Hepatic stellate cell (primary cell): Measurements from ENCODE around the gene SOBP.
"Not testable (repeated sequence)": the region's sequence is repeated elsewhere in the genome, so short reads cannot be mapped to it uniquely, and the experiment has no call there.

Experiments
- DNase-seq: peaks from one replicate; pipeline ENCODE4 v3.0.0; 2011; ENCODE audit warnings: low spot score

The SOBP gene, protein sequence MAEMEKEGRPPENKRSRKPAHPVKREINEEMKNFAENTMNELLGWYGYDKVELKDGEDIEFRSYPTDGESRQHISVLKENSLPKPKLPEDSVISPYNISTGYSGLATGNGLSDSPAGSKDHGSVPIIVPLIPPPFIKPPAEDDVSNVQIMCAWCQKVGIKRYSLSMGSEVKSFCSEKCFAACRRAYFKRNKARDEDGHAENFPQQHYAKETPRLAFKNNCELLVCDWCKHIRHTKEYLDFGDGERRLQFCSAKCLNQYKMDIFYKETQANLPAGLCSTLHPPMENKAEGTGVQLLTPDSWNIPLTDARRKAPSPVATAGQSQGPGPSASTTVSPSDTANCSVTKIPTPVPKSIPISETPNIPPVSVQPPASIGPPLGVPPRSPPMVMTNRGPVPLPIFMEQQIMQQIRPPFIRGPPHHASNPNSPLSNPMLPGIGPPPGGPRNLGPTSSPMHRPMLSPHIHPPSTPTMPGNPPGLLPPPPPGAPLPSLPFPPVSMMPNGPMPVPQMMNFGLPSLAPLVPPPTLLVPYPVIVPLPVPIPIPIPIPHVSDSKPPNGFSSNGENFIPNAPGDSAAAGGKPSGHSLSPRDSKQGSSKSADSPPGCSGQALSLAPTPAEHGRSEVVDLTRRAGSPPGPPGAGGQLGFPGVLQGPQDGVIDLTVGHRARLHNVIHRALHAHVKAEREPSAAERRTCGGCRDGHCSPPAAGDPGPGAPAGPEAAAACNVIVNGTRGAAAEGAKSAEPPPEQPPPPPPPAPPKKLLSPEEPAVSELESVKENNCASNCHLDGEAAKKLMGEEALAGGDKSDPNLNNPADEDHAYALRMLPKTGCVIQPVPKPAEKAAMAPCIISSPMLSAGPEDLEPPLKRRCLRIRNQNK

GRCh38 chr6:107489636-107490565, at the start of gene SOBP:
Gene SOBP (plus strand): TSS chr6:107490117. CDS start chr6:107490617, 500 bp downstream.
- peak; percentile 58 for DNase-seq

DNA sequence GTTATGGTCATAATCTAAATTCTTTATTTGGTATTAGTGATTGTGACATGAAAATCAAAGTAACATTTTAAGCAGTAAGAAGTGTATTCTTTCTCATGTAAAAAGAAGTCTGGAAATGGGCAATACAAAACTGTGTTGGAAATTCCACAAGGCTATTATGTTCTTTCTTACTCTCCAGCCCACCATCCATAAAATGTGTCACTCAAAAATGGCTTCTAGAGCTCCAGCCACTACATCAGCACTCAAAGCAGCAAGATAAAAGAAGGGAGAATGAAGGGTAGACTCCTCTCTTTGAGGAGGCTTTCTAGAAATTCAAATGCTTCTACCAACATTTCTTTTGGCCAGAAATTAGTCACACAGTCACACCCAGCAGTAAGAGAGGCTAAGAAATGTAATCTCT, 49.0 kb upstream of the SOBP start:
- no peak for DNase-seq

GRCh38 chr6:107441682-107442081, 48.2 kb upstream of the SOBP start:
- DNase-seq, result no peak

DNA sequence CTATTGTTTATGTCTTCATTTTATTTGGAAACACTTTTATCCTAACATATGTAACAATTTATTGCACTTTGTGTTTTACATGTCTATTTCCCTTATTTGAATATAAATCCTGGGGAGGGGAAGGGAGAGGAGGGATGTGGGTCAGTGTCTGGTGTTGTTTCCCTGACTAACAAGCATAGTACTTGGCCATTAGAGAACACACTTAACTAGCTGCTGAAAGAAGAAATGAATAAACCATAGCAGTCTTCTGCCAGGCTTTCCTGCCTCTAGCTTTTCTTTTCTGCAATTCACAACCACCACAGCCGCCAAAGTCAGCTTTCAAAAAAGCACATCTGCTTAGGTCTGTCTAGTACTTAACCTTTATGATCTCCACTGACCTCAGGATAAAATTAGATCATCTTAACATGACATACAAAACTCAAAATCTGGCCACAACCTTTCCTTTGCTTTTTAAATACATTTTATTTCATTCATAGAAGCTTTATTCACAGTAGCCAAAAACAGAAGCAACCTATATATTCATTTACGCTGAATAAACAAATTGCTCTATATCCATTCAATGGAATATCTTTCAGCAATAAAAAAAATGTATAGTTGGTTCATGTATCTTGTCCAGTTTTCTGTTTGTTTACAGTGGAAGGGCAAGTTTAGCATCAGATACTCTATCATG, 46.8 kb upstream of the SOBP start:
- no peak for DNase-seq

DNA sequence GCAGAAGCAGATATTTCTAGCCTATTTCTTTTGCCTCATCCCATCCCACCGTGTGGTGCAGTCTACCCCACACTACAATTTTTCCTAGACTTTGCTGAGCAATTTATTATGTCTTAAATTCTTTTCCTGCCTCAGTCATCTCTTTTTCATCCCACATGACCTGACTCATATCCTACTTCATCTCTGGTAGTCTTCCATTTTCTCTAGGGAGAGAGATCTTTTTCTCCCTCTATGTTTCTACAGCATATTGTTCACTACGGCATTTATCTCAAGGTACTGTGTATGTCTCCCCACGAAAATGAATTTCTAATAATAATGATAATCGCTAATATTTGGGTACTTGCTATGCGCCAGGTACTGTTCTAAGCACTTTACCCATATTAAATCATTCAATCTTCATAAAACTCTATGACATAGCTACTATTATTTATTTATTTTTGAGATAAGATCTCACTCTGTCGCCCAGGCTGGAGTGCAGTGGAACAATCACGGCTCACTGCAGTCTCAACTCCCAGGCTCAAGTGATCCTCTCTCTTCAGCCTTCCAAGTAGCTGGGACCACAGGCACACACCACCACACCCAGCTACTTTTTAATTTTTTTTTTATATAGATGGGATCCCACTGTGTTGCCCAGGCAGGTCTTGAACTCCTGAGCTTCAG, 46.2 kb upstream of the SOBP start:
- peak; percentile 17 for DNase-seq

- no peak for DNase-seq
These were observed 45.6 kb upstream of the SOBP start for GRCh38 chr6:107444277-107444676.

GRCh38 chr6:107447663-107448216, 42.2 kb upstream of the SOBP start:
- no peak for DNase-seq

- DNase-seq, result no peak
These were observed 41.1 kb upstream of the SOBP start for GRCh38 chr6:107448776-107449175.

DNA sequence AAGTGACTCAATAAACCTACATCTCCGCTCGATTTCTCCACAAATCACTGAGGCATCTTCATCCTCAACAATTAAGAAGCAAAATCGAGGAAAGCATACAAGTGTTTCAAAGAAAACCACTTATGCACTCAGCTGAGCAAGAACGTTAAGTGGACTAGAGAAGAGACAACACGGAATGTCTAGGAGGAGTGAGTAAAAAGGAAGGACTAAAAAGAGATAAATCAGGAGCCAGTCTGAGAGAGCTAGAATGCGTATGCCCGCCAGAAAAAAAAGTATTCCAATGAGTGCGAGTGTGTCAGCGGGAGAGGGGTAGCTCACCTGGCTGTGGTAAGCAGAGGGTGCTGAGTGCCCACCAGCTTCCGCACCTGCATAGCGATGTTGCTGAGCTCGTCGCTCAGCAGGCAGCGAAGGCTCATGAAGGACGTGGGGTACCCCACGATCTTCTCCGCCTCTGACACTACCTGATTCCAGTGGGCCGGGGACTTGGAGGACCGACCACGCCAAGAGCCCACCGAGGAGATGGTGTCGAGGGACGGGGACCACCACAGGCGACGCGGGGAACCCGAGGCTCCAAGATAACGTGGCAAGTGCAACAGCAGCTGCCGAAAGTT, 31.1 kb upstream of the SOBP start:
- peak; percentile 27 for DNase-seq

DNA sequence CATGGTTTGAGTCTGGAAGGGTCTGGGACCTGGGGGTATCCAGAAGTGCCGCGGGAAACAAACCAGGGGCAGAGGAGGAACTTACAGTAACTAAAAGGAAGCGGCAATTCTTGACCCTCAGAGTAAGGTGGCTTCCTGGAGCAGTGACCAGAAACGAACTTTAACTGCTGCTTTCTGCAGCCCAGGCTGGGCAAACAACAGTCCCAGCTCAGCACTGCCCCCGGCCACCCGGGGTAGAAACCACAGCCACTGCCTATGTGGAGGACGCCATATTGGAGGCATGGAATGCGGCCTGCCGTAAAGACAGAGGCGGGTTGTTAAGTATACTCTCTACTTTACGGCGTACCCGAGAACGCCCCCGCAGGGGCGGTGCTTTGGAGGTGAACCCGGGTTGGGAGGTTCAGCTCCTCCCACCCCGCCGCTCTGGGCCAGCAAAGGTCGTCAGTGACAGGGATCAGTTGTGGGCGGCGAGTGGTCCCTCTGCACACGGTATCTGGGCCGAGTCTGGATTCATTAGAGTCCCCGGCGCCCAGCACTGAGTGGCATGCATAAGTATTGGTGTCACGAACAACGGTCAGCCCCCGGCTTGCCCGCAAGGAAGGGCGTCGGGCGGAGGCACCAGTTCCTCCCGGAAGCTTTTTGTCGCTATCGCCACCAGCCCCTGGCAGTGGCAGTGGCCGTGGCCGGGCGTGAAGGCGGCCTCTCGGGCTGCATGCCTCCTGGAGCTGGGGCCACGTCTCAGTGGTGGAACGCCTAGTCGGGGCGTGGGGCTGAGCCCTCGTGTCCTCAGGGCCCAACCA, 30.4 kb upstream of the SOBP start, which contains the start of gene PDSS2:
Gene PDSS2, minus strand, starts transcription at position 282 of the 800 bp plus-strand sequence. Its CDS starts 279 bp downstream, at position 3.
- peak; percentile 93 for DNase-seq

GRCh38 chr6:107460083-107460631, 29.8 kb upstream of the SOBP start:
- DNase-seq, result no peak

DNA sequence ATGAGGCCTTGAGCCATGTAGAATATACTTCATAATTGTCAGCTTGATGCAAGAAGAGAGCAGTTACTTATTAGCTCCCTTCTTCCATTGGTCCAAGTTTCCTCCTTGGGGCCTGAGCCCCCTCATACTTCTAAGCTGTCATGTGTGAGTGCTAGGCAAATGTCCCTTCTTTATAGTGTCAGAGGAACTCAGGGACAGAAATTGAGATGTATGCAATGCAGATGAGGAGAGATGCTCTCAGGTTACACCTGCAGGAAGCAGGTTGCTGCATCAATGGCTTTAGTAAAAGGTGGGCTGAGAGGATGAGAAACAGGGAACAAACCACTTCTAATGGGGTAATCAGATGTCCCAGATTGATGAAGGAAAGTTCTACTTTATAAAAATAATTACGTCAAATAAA, 23.9 kb upstream of the SOBP start:
- DNase-seq, result no peak

- no peak for DNase-seq
These were observed 19.6 kb upstream of the SOBP start for GRCh38 chr6:107470364-107470763.

DNA sequence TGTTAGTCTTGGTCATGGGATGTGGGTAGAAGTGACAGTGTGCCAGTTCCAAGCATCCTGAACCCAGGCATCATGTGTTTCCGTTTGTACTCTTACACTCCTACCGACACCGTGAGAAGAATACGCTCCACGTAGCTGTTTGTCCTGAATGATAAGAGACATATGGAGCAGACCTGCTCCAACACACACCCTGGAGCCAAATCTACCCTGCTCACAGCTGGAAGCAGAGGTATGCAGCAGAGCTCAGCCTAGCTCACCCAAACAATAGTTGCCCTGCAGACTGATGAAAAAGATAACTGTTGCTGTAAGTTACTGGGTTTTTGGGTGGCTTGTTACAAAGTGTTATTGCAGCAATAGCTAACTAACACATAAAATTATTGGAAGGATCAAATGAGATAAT, 16.3 kb upstream of the SOBP start:
- no peak for DNase-seq

- DNase-seq, result not testable (repeated sequence)
These were observed 14.6 kb upstream of the SOBP start for GRCh38 chr6:107475360-107475759.

DNA sequence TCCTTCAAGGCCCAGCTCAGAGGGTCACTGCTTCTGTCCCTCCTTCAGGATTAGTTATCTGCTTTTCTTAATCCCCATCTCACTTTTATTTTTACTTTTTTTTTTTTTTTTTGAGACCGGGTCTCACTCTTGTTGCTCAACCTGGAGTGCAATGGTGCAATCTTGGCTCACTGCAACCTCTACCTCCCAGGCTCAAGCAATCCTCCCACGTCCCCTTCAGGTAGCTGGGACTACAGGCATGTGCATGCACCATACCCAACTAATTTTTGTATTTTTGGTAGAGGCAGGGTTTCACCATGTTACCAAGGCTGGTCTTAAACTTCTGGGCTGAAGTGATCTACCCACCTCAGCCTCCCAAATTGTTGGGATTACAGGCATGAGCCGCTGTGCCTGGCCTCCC, 14.1 kb upstream of the SOBP start:
- DNase-seq, result not testable (repeated sequence)

DNA sequence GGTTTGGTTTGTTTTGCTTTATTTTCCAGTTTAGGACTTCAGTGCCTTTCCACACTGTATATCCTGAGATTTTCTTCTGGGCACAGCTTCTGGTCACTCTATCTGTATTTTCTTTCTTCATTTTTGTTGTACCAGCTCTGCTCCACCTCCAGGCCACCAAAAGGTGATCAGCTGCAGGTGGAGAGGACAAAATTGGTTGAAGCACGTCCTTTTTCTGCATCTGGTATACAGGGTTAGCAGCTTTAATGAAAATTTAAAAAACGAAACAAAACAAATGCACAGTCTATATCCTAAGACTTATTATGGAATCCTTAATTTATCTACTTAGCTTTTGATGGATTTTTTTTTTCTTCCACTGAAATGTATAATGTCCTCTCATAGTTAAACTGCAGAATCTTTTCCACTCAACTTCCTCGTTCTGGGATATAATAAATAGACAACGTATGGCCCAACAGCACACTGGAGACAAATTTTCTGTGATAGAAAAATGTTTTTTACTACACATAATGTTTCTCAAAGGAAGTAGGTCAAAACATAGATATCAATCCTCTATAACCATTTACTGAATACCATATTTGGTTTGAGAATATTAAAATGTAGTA, 10.7 kb upstream of the SOBP start:
- no peak for DNase-seq

DNA sequence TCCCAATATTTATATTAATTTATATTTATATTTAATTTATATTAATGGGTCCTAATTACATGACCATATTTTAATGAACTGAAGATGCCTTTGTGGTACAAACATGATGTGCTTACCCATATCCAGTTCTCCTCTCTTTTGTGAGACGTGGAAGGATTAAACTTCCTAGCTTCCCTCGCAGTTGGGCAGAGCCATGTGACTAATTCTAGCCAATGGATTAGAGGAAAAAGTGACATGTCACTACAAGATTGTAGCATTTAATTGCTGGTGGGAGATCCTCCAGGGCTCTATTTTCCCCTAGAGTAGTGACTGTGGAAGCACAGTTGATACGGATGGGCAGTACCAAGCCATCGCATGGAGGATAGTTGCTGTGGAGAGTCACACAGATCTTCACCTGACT, 4.8 kb upstream of the SOBP start:
- DNase-seq, result no peak
